ENCODE data around the gene MXD4. TPM values are rescaled to one million over a fixed set of nuclear protein-coding genes. Genes with fewer than 3 reads are reported as not detected.

The MXD4 gene
- total and polyA plus RNA-seq, 2 experiments from 2014 or later = 30.9 to 70.5 TPM

- Histone ChIP-seq H3K4me3 (no peak overlapping the region), H4K20me1 (ENCODE audit: insufficient read depth) (no peaks in the 10 kb centered on the region), H2AFZ (no peak overlapping the region), H3K9ac (no peak overlapping the region), H3K9me2 (ENCODE audit: insufficient read depth) (no peaks in the 10 kb centered on the region), H3K36me3 (ENCODE audit: low read depth) (no peaks in the 10 kb centered on the region), H3F3A (ENCODE audit: insufficient read depth) (0 out of 2 replicates have a peak, but pooled peaks cover 6% of the 10 kb centered on the region), H3K4me2 (ENCODE audit: unreplicated experiment) (no peak overlapping the region), H3K9me3 (ENCODE audit: low read depth) (no peaks in the 10 kb centered on the region), H3K27me3 (replicated peaks; ENCODE audit: insufficient read depth) (no peaks in the 10 kb centered on the region), H3K4me1 (ENCODE audit: insufficient read depth) (peaks cover 12% of the 10 kb centered on the region), H3K27ac (no peak overlapping the region), H3K79me2 (ENCODE audit: insufficient read depth) (no peaks in the 10 kb centered on the region)
- in situ Hi-C loops (cut with MboI) = no loop called here
- no peak for DNase-seq
- TF ChIP-seq EZH2phosphoT487 (IDR thresholded peaks at IDR 0.05; ENCODE audit: insufficient read depth, low read depth) (no peak), EZH2 (IDR thresholded peaks at IDR 0.05; ENCODE audit: insufficient read depth, poor library complexity, severe bottlenecking) (no peak)
- WGBS, 2 experiments (ENCODE audit: low coverage in 1 of 2, low lambda C conversion rate in 2 of 2, missing lambda C conversion rate in 2 of 2) = 88 to 94% methylated on average over 9 of the region's 9 CpGs
Observed at GRCh38 chr4:2290488-2290887, 28.6 kb upstream of the MXD4 start.

GRCh38 chr4:2289955-2290333, 28.0 kb upstream of the MXD4 start:
- Histone ChIP-seq H2AFZ (no peak overlapping the region), H3K9me3 (ENCODE audit: low read depth) (no peaks in the 10 kb centered on the region), H3K4me3 (no peak overlapping the region), H3K79me2 (ENCODE audit: insufficient read depth) (no peaks in the 10 kb centered on the region), H3K27ac (no peak overlapping the region), H3K36me3 (ENCODE audit: low read depth) (no peaks in the 10 kb centered on the region), H3K4me1 (ENCODE audit: insufficient read depth) (peaks cover 17% of the 10 kb centered on the region), H3K9ac (no peak overlapping the region), H4K20me1 (ENCODE audit: insufficient read depth) (no peaks in the 10 kb centered on the region), H3F3A (ENCODE audit: insufficient read depth) (0 out of 2 replicates have a peak, but pooled peaks cover 6% of the 10 kb centered on the region), H3K27me3 (replicated peaks; ENCODE audit: insufficient read depth) (no peaks in the 10 kb centered on the region), H3K9me2 (ENCODE audit: insufficient read depth) (no peaks in the 10 kb centered on the region), H3K4me2 (ENCODE audit: unreplicated experiment) (no peak overlapping the region)
- in situ Hi-C loops (cut with MboI) = no loop called here
- no peak for TF ChIP-seq EZH2 (IDR thresholded peaks at IDR 0.05; ENCODE audit: insufficient read depth, poor library complexity, severe bottlenecking)
- no peak for TF ChIP-seq EZH2phosphoT487 (IDR thresholded peaks at IDR 0.05; ENCODE audit: insufficient read depth, low read depth)
- 82 to 86% methylated on average over 10 to 11 of the region's 11 CpGs for WGBS, 2 experiments (ENCODE audit: low coverage in 1 of 2, low lambda C conversion rate in 2 of 2, missing lambda C conversion rate in 2 of 2)
- DNase-seq = no peak

- Histone ChIP-seq H3K9me2 (ENCODE audit: insufficient read depth) (no peaks in the 10 kb centered on the region), H3K4me3 (no peak overlapping the region), H3K4me2 (ENCODE audit: unreplicated experiment) (no peak overlapping the region), H3K27me3 (replicated peaks; ENCODE audit: insufficient read depth) (no peaks in the 10 kb centered on the region), H3K79me2 (ENCODE audit: insufficient read depth) (no peaks in the 10 kb centered on the region), H3K9me3 (ENCODE audit: low read depth) (no peaks in the 10 kb centered on the region), H3K9ac (no peak overlapping the region), H3K4me1 (ENCODE audit: insufficient read depth) (peaks cover 18% of the 10 kb centered on the region), H3K27ac (no peak overlapping the region), H3K36me3 (ENCODE audit: low read depth) (no peaks in the 10 kb centered on the region), H3F3A (ENCODE audit: insufficient read depth) (0 out of 2 replicates have a peak, but pooled peaks cover 6% of the 10 kb centered on the region), H4K20me1 (ENCODE audit: insufficient read depth) (no peaks in the 10 kb centered on the region), H2AFZ (no peak overlapping the region)
- 91 to 92% methylated on average over 13 to 14 of the region's 14 CpGs for WGBS, 2 experiments (ENCODE audit: low coverage in 1 of 2, low lambda C conversion rate in 2 of 2, missing lambda C conversion rate in 2 of 2)
- in situ Hi-C loops (cut with MboI) = no loop called here
- TF ChIP-seq EZH2phosphoT487 (IDR thresholded peaks at IDR 0.05; ENCODE audit: insufficient read depth, low read depth) = no peak
- TF ChIP-seq EZH2 (IDR thresholded peaks at IDR 0.05; ENCODE audit: insufficient read depth, poor library complexity, severe bottlenecking) = no peak
- no peak for DNase-seq
Observed at GRCh38 chr4:2289311-2289954, 27.5 kb upstream of the MXD4 start.

DNA sequence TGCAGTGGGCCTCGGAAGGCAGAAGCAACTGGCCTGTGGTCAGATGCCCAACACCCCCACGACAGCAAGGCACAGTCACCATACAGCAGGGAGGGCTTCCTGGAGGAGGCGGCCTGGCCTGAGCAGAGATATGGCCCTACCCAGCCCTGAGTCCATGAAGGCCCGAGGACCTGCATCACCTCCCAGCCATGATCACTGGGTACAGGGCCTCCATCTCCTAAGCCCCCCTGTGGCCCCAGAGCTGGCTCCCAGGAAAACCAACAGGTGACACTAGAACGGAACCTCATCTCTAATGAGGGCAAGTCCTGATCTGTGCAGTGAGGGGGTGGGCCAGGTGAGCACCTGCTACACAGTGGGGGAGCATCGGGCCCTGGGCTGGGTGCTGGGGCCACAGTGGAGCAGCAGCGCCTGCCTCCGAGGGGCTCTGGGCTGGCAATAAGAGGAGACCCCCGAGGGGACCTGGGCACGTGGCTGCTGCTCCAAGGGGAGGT, 26.2 kb upstream of the MXD4 start:
- no peak overlapping the region for H3K4me3 ChIP-seq
- H3F3A ChIP-seq (ENCODE audit: insufficient read depth) = 0 out of 2 replicates have a peak, but pooled peaks cover 6% of the 10 kb centered on the region
- in situ Hi-C loops (cut with MboI) = no loop called here
- H3K9me2 ChIP-seq (ENCODE audit: insufficient read depth) = no peaks in the 10 kb centered on the region
- no peak for TF ChIP-seq EZH2 (IDR thresholded peaks at IDR 0.05; ENCODE audit: insufficient read depth, poor library complexity, severe bottlenecking)
- no peak for TF ChIP-seq EZH2phosphoT487 (IDR thresholded peaks at IDR 0.05; ENCODE audit: insufficient read depth, low read depth)
- H3K36me3 ChIP-seq (ENCODE audit: low read depth) = no peaks in the 10 kb centered on the region
- WGBS, 2 experiments (ENCODE audit: low coverage in 1 of 2, low lambda C conversion rate in 2 of 2, missing lambda C conversion rate in 2 of 2) = 86 to 91% methylated on average over 7 to 10 of the region's 10 CpGs
- H3K27ac ChIP-seq = no peak overlapping the region
- no peaks in the 10 kb centered on the region for H3K27me3 ChIP-seq (replicated peaks; ENCODE audit: insufficient read depth)
- H3K9me3 ChIP-seq (ENCODE audit: low read depth) = no peaks in the 10 kb centered on the region
- no peak overlapping the region for H2AFZ ChIP-seq
- H3K4me1 ChIP-seq (ENCODE audit: insufficient read depth) = peaks cover 16% of the 10 kb centered on the region
- no peak overlapping the region for H3K9ac ChIP-seq
- no peak for DNase-seq
- H4K20me1 ChIP-seq (ENCODE audit: insufficient read depth) = no peaks in the 10 kb centered on the region
- H3K79me2 ChIP-seq (ENCODE audit: insufficient read depth) = no peaks in the 10 kb centered on the region
- H3K4me2 ChIP-seq (ENCODE audit: unreplicated experiment) = no peak overlapping the region
